GM18909 (cell line): ENCODE results near the gene VPS51.

Experiments
- ATAC-seq: cut with Tn5 transposase; IDR thresholded peaks from one replicate; pipeline ENCODE4 v1.9.1; 2021; ENCODE audit warnings: mild to moderate bottlenecking; ENCODE audit not compliant: unreplicated experiment, poor library complexity

VPS51 gene

GRCh38 chr11:65104628-65105027 lies 8.6 kb downstream of the VPS51 start:
- no peak for ATAC-seq

- no peak for ATAC-seq
Observed at GRCh38 chr11:65107078-65107477, 11.1 kb downstream of the VPS51 start.

- ATAC-seq: no peak
Observed at GRCh38 chr11:65107751-65108468, 11.9 kb downstream of the VPS51 start.

- ATAC-seq: no peak
Observed at GRCh38 chr11:65108469-65109123, 12.6 kb downstream of the VPS51 start.

- no peak for ATAC-seq
Observed at GRCh38 chr11:65109231-65110198, 13.5 kb downstream of the VPS51 start.

GRCh38 chr11:65110354-65110861 lies 14.4 kb downstream of the VPS51 start:
- ATAC-seq: no peak

- no peak for ATAC-seq
Observed at GRCh38 chr11:65111159-65111743, 15.2 kb downstream of the VPS51 start.

- peak; percentile 60 for ATAC-seq
Observed at GRCh38 chr11:65111744-65112545, 15.9 kb downstream of the VPS51 start, which contains the start of gene TM7SF2. Gene TM7SF2 (plus strand): TSS chr11:65111872. CDS start chr11:65112016, 144 bp downstream.

GRCh38 chr11:65112546-65113360 lies 16.7 kb downstream of the VPS51 start:
- no peak for ATAC-seq

- ATAC-seq: no peak
Observed at GRCh38 chr11:65113361-65113756, 17.3 kb downstream of the VPS51 start.

GRCh38 chr11:65113839-65114238 lies 17.8 kb downstream of the VPS51 start:
- no peak for ATAC-seq

- no peak for ATAC-seq
Observed at GRCh38 chr11:65114538-65115171, 18.6 kb downstream of the VPS51 start.

- no peak for ATAC-seq
Observed at GRCh38 chr11:65115361-65116082, 19.5 kb downstream of the VPS51 start.

GRCh38 chr11:65116370-65117205 lies 20.6 kb downstream of the VPS51 start:
- no peak for ATAC-seq

GRCh38 chr11:65117206-65118096 lies 21.4 kb downstream of the VPS51 start, which contains the start of gene ZNHIT2:
Gene ZNHIT2 (minus strand): TSS chr11:65117701. CDS start chr11:65117653, 48 bp downstream.
- peak; percentile 72 for ATAC-seq
